ENCODE data around the gene TNS1.

GRCh38 chr2:217823626-217824025 is 179.2 kb downstream of the TNS1 start:
- TF ChIP-seq USF1 (IDR thresholded peaks at IDR 0.05; ENCODE audit: borderline replicate concordance, extremely low read length, insufficient read depth, low read depth, low read length), result no peak
- TF ChIP-seq POLR2A (IDR thresholded peaks at IDR 0.05; ENCODE audit: low read depth, low read length), result no peak
- no peak for TF ChIP-seq NR2C1 (IDR thresholded peaks at IDR 0.05)
- no peak for TF ChIP-seq RAD21 (IDR thresholded peaks at IDR 0.05; ENCODE audit: insufficient read depth, low read depth, low read length)
- no peak for TF ChIP-seq SIN3A (IDR thresholded peaks at IDR 0.05; ENCODE audit: low read depth, low read length)
- TF ChIP-seq ATF2 (IDR thresholded peaks at IDR 0.05; ENCODE audit: low read length), result no peak
- no peak for TF ChIP-seq CTCF (IDR thresholded peaks at IDR 0.05 in 2 of 3, conservative IDR thresholded peaks at IDR 0.05 in 1 of 3; ENCODE audit: control insufficient read depth in 2 of 3, extremely low read depth in 1 of 3, insufficient read depth in 1 of 3, low read depth in 3 of 3, low read length in 3 of 3)
- TF ChIP-seq RELA (IDR thresholded peaks at IDR 0.05; ENCODE audit: borderline replicate concordance, partially characterized antibody), result no peak
- TF ChIP-seq EZH2 (IDR thresholded peaks at IDR 0.05; ENCODE audit: borderline replicate concordance, control insufficient read depth, low read depth, low read length), result no peak
- no peak for TF ChIP-seq HDAC2 (IDR thresholded peaks at IDR 0.05)
- TF ChIP-seq ZBTB40 (IDR thresholded peaks at IDR 0.05; ENCODE audit: borderline replicate concordance), result no peak
